Activated naive CD8-positive, alpha-beta T cell treated with anti-CD3 and anti-CD28 coated beads, Interleukin-2, amount 10 ng/mL, durations not matched to agents 7 days and 5 days (primary cell): Measurements from ENCODE around the gene CD151. TPM values are rescaled to one million over a fixed set of nuclear protein-coding genes. Genes with fewer than 3 reads are reported as not detected.
A peak's percentile ranks its signal among the peaks of the same experiment; 100 is the strongest.

ENCODE experiments used
- ATAC-seq: fragments of 150-1000 bp; cut with Tn5 transposase; one replicate; pipeline ENCODE4 v1.10.0; 2021; ENCODE audit warnings: low read depth, moderate library complexity
- POLR2A ChIA-PET: fragments of 350-600 bp; sonication (Branson Sonifier 250); formaldehyde crosslinking; loops from one replicate; lab custom pipeline; 2021; ENCODE audit warnings: antibody characterized with exemption; lab: Charles Lee
- DNase-seq: peaks from one replicate; pipeline ENCODE4 v3.0.0; 2021
- H3K27ac Mint-ChIP-seq: one replicate; pipeline ENCODE4 v1.8.0; 2022; ENCODE audit warnings: mild to moderate bottlenecking, mixed read lengths
- H3K27me3 Mint-ChIP-seq: one replicate; pipeline ENCODE4 v1.8.0; 2022; ENCODE audit warnings: mild to moderate bottlenecking, moderate library complexity, mixed read lengths
- H3K36me3 Mint-ChIP-seq: one replicate; pipeline ENCODE4 v1.8.0; 2021; ENCODE audit warnings: mild to moderate bottlenecking, mixed read lengths
- H3K4me1 Mint-ChIP-seq: one replicate; pipeline ENCODE4 v1.8.0; 2021; ENCODE audit warnings: mixed read lengths
- H3K4me3 Mint-ChIP-seq: one replicate; pipeline ENCODE4 v1.8.0; 2022; ENCODE audit warnings: mild to moderate bottlenecking, moderate library complexity, mixed read lengths
- H3K9me3 Mint-ChIP-seq: one replicate; pipeline ENCODE4 v1.8.0; 2021; ENCODE audit warnings: mixed read lengths
- total RNA-seq, 2 experiments: library from RNA; stranded (reverse); gene quantifications; one replicate each; pipeline ENCODE4 v1.2.3, GENCODE V29; 2021

Gene CD151
- total RNA-seq, 2 experiments from 2014 or later: 36.4 to 37.4 TPM

GRCh38 chr11:792873-793272 is 39.9 kb upstream of the CD151 start:
- no peak overlapping the region for H3K27ac Mint-ChIP-seq
- peaks cover 3% of the 10 kb centered on the region for H3K36me3 Mint-ChIP-seq
- H3K27me3 Mint-ChIP-seq: no peaks in the 10 kb centered on the region
- no peak for DNase-seq
- POLR2A ChIA-PET: interaction anchor here (1.1 kb wide), 2 partner anchors 9 to 15 kb away, joined by 3 to 5 read pairs; partner anchors contain the start of gene GATD1
- H3K4me1 Mint-ChIP-seq: peaks cover 6% of the 10 kb centered on the region
- H3K9me3 Mint-ChIP-seq: no peaks in the 10 kb centered on the region
- no peak for ATAC-seq
- H3K4me3 Mint-ChIP-seq: no peak overlapping the region

GRCh38 chr11:793556-793955 is 39.2 kb upstream of the CD151 start:
- POLR2A ChIA-PET: interaction anchor here (1.1 kb wide), 2 partner anchors 10 to 16 kb away, joined by 3 to 5 read pairs; partner anchors contain the start of gene GATD1
- H3K27ac Mint-ChIP-seq: no peak overlapping the region
- peaks cover 3% of the 10 kb centered on the region for H3K36me3 Mint-ChIP-seq
- DNase-seq (no peak), ATAC-seq (no peak)
- no peaks in the 10 kb centered on the region for H3K9me3 Mint-ChIP-seq
- H3K4me3 Mint-ChIP-seq: no peak overlapping the region
- no peaks in the 10 kb centered on the region for H3K27me3 Mint-ChIP-seq
- H3K4me1 Mint-ChIP-seq: peaks cover 6% of the 10 kb centered on the region

- peaks cover 6% of the 10 kb centered on the region for H3K4me1 Mint-ChIP-seq
- peak overlapping the region; percentile 42 for H3K4me3 Mint-ChIP-seq
- no peaks in the 10 kb centered on the region for H3K9me3 Mint-ChIP-seq
- no peaks in the 10 kb centered on the region for H3K27me3 Mint-ChIP-seq
- peaks cover 3% of the 10 kb centered on the region for H3K36me3 Mint-ChIP-seq
- POLR2A ChIA-PET: interaction anchor here (1.1 to 3.3 kb wide), 3 partner anchors 17 to 31 kb away, joined by 4 to 15 read pairs (median 5); partner anchors contain the start of gene GATD1
- H3K27ac Mint-ChIP-seq: peak overlapping the region; percentile 42
- no peak for DNase-seq
- ATAC-seq: no peak
Observed at GRCh38 chr11:794013-794765, 38.6 kb upstream of the CD151 start.

- Mint-ChIP-seq H3K9me3 (no peaks in the 10 kb centered on the region), H3K4me1 (peaks cover 6% of the 10 kb centered on the region), H3K27me3 (no peaks in the 10 kb centered on the region), H3K36me3 (peaks cover 3% of the 10 kb centered on the region), H3K27ac (peak overlapping the region; percentile 42), H3K4me3 (peak overlapping the region; percentile 98)
- DNase-seq (no peak), ATAC-seq (no peak)
- POLR2A ChIA-PET: interaction anchor here (1.1 to 3.3 kb wide), 7 partner anchors 9 to 31 kb away, joined by 3 to 20 read pairs (median 5); partner anchors contain the start of genes PNPLA2 and RPLP2
Observed at GRCh38 chr11:794766-795633, 37.8 kb upstream of the CD151 start.

GRCh38 chr11:795634-796564 is 36.9 kb upstream of the CD151 start:
- ATAC-seq: peak; percentile 48
- Mint-ChIP-seq H3K9me3 (no peaks in the 10 kb centered on the region), H3K36me3 (peaks cover 3% of the 10 kb centered on the region), H3K27ac (peak overlapping the region; percentile 95), H3K4me3 (peak overlapping the region; percentile 98), H3K4me1 (peaks cover 6% of the 10 kb centered on the region), H3K27me3 (no peaks in the 10 kb centered on the region)
- POLR2A ChIA-PET: interaction anchor here (0.8 to 3.3 kb wide), 12 partner anchors 8 to 49 kb away, joined by 3 to 20 read pairs (median 5); partner anchors contain the start of genes PNPLA2, RPLP2 and TALDO1
- peak; percentile 76 for DNase-seq

- Mint-ChIP-seq H3K9me3 (no peaks in the 10 kb centered on the region), H3K4me3 (peak overlapping the region; percentile 98), H3K27me3 (no peaks in the 10 kb centered on the region), H3K4me1 (peaks cover 6% of the 10 kb centered on the region), H3K27ac (peak overlapping the region; percentile 95), H3K36me3 (peaks cover 3% of the 10 kb centered on the region)
- DNase-seq (no peak), ATAC-seq (peak; percentile 0)
- POLR2A ChIA-PET: interaction anchor here (0.5 to 3.3 kb wide), 10 partner anchors 9 to 50 kb away, joined by 3 to 20 read pairs (median 7); partner anchors contain the start of genes PNPLA2, RPLP2 and TALDO1
Observed at GRCh38 chr11:796565-797295, 36.0 kb upstream of the CD151 start.

GRCh38 chr11:797296-798092 is 35.3 kb upstream of the CD151 start:
- peaks cover 6% of the 10 kb centered on the region for H3K4me1 Mint-ChIP-seq
- POLR2A ChIA-PET: interaction anchor here (0.5 to 3.3 kb wide), 6 partner anchors 9 to 51 kb away, joined by 3 to 20 read pairs (median 12); partner anchors contain the start of genes PNPLA2, RPLP2 and TALDO1
- H3K4me3 Mint-ChIP-seq: peak overlapping the region; percentile 98
- ATAC-seq: peak; percentile 50
- H3K27me3 Mint-ChIP-seq: no peaks in the 10 kb centered on the region
- peak; percentile 86 for DNase-seq
- no peaks in the 10 kb centered on the region for H3K9me3 Mint-ChIP-seq
- H3K36me3 Mint-ChIP-seq: peaks cover 3% of the 10 kb centered on the region
- peak overlapping the region; percentile 95 for H3K27ac Mint-ChIP-seq

- H3K27me3 Mint-ChIP-seq: no peaks in the 10 kb centered on the region
- H3K9me3 Mint-ChIP-seq: no peaks in the 10 kb centered on the region
- H3K4me1 Mint-ChIP-seq: peaks cover 6% of the 10 kb centered on the region
- DNase-seq (peak; percentile 96), ATAC-seq (peak; percentile 48)
- POLR2A ChIA-PET: interaction anchor here (2.1 kb wide), 1 partner anchor 8 kb away, joined by 10 read pairs; no protein-coding TSS in a partner anchor
- H3K4me3 Mint-ChIP-seq: peak within 1 kb of the TSS; percentile 98
- H3K27ac Mint-ChIP-seq: peak within 1 kb of the TSS; percentile 95
- H3K36me3 Mint-ChIP-seq: peaks cover 3% of the 10 kb centered on the region
Observed at GRCh38 chr11:798093-798713, 34.5 kb upstream of the CD151 start, which contains the start of gene SLC25A22. SLC25A22 (minus strand) TSS chr11:798281; CDS start chr11:795006, 3,275 bp downstream.

GRCh38 chr11:799641-800316 is 33.0 kb upstream of the CD151 start:
- peaks cover 9% of the 10 kb centered on the region for H3K4me1 Mint-ChIP-seq
- H3K27ac Mint-ChIP-seq: no peak overlapping the region
- H3K27me3 Mint-ChIP-seq: no peaks in the 10 kb centered on the region
- POLR2A ChIA-PET: interaction anchor here (1.4 kb wide), 1 partner anchor 9 kb away, joined by 4 read pairs; no protein-coding TSS in a partner anchor
- no peaks in the 10 kb centered on the region for H3K9me3 Mint-ChIP-seq
- peaks cover 3% of the 10 kb centered on the region for H3K36me3 Mint-ChIP-seq
- DNase-seq: no peak
- no peak overlapping the region for H3K4me3 Mint-ChIP-seq
- no peak for ATAC-seq

- H3K4me3 Mint-ChIP-seq: no peak overlapping the region
- H3K9me3 Mint-ChIP-seq: no peaks in the 10 kb centered on the region
- ATAC-seq (no peak), DNase-seq (no peak)
- peaks cover 9% of the 10 kb centered on the region for H3K4me1 Mint-ChIP-seq
- no peaks in the 10 kb centered on the region for H3K27me3 Mint-ChIP-seq
- H3K27ac Mint-ChIP-seq: no peak overlapping the region
- H3K36me3 Mint-ChIP-seq: peaks cover 3% of the 10 kb centered on the region
- POLR2A ChIA-PET: no interaction called here
Observed at GRCh38 chr11:800473-800872, 32.3 kb upstream of the CD151 start.
